OCI-LY1 (cell line): Measurements from ENCODE around the gene PDPR.
"Not testable (repeated sequence)": the region's sequence is repeated elsewhere in the genome, so short reads cannot be mapped to it uniquely, and the experiment has no call there.

ENCODE experiments used
- H2AFZ ChIP-seq: fragments of 200-600 bp; sonication (generic), shearing (Covaris generic); 2 replicates; pipeline ENCODE4 v1.6.0; 2014; ENCODE audit warnings: antibody characterized with exemption, mild to moderate bottlenecking, low read length
- H3F3A ChIP-seq: fragments of 200-600 bp; sonication (generic), shearing (Covaris generic); 2 replicates; pipeline ENCODE4 v1.6.0; 2014; ENCODE audit warnings: mild to moderate bottlenecking, antibody characterized with exemption, low read length, moderate library complexity; ENCODE audit not compliant: insufficient read depth
- H3K27ac ChIP-seq: fragments of 200-600 bp; sonication (generic); 2 replicates; pipeline ENCODE4 v1.5.1; 2014; ENCODE audit warnings: low read length, mixed run types, mild to moderate bottlenecking, low read depth; ENCODE audit not compliant: poor library complexity, severe bottlenecking
- H3K27me3 ChIP-seq: fragments of 200-600 bp; sonication (generic); 2 replicates; pipeline ENCODE4 v1.6.0; 2014; ENCODE audit warnings: antibody characterized with exemption, mild to moderate bottlenecking, low read length, moderate library complexity; ENCODE audit not compliant: insufficient read depth
- H3K36me3 ChIP-seq: fragments of 200-600 bp; sonication (generic); 2 replicates; pipeline ENCODE4 v1.6.1; 2014; ENCODE audit warnings: mild to moderate bottlenecking, antibody characterized with exemption, low read length, moderate library complexity, mixed read lengths; ENCODE audit not compliant: insufficient read depth
- H3K4me1 ChIP-seq: fragments of 200-600 bp; sonication (generic); 2 replicates; pipeline ENCODE4 v1.5.1; 2014; ENCODE audit warnings: mild to moderate bottlenecking, low read length, moderate library complexity; ENCODE audit not compliant: insufficient read depth, severe bottlenecking
- H3K4me2 ChIP-seq: fragments of 200-600 bp; sonication (generic), shearing (Covaris generic); 2 replicates; pipeline ENCODE4 v1.6.1; 2014; ENCODE audit warnings: low read length
- H3K4me3 ChIP-seq: fragments of 200-600 bp; sonication (generic); 2 replicates; pipeline ENCODE4 v1.5.1; 2014; ENCODE audit warnings: low read length, low read depth, mild to moderate bottlenecking, mixed read lengths; ENCODE audit not compliant: poor library complexity, severe bottlenecking
- H3K79me2 ChIP-seq: fragments of 200-600 bp; shearing (Covaris generic); 2 replicates; pipeline ENCODE4 v1.6.1; 2016; ENCODE audit warnings: mixed run types, low read length, mixed read lengths; ENCODE audit not compliant: insufficient read depth
- H3K9ac ChIP-seq: fragments of 200-600 bp; sonication (generic), shearing (Covaris generic); 2 replicates; pipeline ENCODE4 v1.6.1; 2014; ENCODE audit warnings: mild to moderate bottlenecking, low read length, mixed read lengths
- H3K9me2 ChIP-seq: fragments of 200-600 bp; sonication (generic), shearing (Covaris generic); 2 replicates; pipeline ENCODE4 v1.6.1; 2014; ENCODE audit warnings: low read depth, mild to moderate bottlenecking, low read length, mixed read lengths
- H3K9me3 ChIP-seq: fragments of 200-600 bp; shearing (Covaris generic); 2 replicates; pipeline ENCODE4 v1.6.1; 2014; ENCODE audit warnings: low read length, mixed read lengths
- H4K20me1 ChIP-seq: fragments of 200-600 bp; sonication (generic), shearing (Covaris generic); 2 replicates; pipeline ENCODE4 v1.6.0; 2016; ENCODE audit warnings: mild to moderate bottlenecking, low read length; ENCODE audit not compliant: insufficient read depth
- EZH2 ChIP-seq: fragments of 200-600 bp; sonication (generic), shearing (Covaris generic); IDR thresholded peaks from 2 replicates; pipeline ENCODE4 v1.8.0; 2017; ENCODE audit warnings: borderline replicate concordance, mixed run types, mild to moderate bottlenecking, antibody characterized with exemption, low read length, moderate library complexity, mixed read lengths
- TF ChIP-seq, protein P1 (sequence below): fragments of 200-600 bp; sonication (generic), shearing (Covaris generic); IDR thresholded peaks from 2 replicates; pipeline ENCODE4 v1.5.1; 2017; ENCODE audit warnings: mild to moderate bottlenecking, antibody characterized with exemption, low read length, moderate library complexity, mixed read lengths

PDPR gene

DNA sequence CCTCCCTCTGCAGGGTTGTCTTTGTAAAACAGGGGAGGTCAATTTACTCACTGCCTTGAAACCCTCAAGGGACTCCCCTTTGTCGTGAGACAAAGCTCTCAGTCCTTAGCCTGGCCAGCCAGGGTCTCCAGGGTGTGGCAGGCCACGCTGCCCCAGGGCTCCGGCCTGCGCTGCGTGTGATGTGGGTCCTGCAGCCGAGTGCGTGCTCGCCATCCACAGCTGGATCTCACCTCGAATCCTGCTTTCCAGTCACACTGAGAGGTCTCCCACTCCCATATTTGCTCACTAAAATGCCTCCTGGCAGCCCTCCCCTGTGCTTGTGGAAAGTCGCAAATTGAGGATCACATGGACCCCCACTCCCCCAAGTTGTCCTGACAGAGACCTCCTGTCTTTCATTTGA is 49.5 kb downstream of the PDPR start:
- Histone ChIP-seq H3K9me2 (no peaks in the 10 kb centered on the region), H3K79me2 (no peaks in the 10 kb centered on the region), H4K20me1 (no peaks in the 10 kb centered on the region), H3F3A (no peaks in the 10 kb centered on the region), H3K4me3 (no peak overlapping the region), H3K9ac (no peak overlapping the region), H3K36me3 (peaks cover 40% of the 10 kb centered on the region), H3K27ac (no peak overlapping the region), H3K27me3 (no peaks in the 10 kb centered on the region), H2AFZ (no peak overlapping the region), H3K4me2 (no peak overlapping the region), H3K9me3 (no peaks in the 10 kb centered on the region), H3K4me1 (peaks cover 13% of the 10 kb centered on the region)
- TF ChIP-seq, protein P1, sequence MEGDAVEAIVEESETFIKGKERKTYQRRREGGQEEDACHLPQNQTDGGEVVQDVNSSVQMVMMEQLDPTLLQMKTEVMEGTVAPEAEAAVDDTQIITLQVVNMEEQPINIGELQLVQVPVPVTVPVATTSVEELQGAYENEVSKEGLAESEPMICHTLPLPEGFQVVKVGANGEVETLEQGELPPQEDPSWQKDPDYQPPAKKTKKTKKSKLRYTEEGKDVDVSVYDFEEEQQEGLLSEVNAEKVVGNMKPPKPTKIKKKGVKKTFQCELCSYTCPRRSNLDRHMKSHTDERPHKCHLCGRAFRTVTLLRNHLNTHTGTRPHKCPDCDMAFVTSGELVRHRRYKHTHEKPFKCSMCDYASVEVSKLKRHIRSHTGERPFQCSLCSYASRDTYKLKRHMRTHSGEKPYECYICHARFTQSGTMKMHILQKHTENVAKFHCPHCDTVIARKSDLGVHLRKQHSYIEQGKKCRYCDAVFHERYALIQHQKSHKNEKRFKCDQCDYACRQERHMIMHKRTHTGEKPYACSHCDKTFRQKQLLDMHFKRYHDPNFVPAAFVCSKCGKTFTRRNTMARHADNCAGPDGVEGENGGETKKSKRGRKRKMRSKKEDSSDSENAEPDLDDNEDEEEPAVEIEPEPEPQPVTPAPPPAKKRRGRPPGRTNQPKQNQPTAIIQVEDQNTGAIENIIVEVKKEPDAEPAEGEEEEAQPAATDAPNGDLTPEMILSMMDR: no peak
- TF ChIP-seq EZH2: no peak

DNA sequence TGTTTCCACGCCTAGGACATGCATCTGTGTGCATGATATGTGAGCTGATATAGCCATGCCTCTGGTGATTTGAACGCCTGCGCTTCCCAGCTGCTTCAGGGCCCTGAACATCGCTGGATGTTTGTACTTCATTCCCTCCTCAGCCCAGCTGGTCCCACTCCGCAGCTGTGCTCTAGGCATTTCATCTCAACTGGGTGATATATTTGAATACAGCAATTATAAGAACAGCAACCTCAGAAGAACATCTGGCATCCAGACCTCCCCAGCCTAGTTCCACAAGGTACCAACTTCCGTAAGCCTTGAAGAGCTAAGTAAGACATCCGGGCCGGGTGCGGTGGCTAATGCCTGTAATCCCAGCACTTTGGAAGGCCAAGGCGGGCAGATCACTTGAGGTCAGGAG is 52.6 kb downstream of the PDPR start:
- not testable (repeated sequence) for H3K4me3 ChIP-seq, H3K9me3 ChIP-seq, H3F3A ChIP-seq, H3K9me2 ChIP-seq, H2AFZ ChIP-seq, H3K4me2 ChIP-seq, H3K9ac ChIP-seq, H3K79me2 ChIP-seq, H4K20me1 ChIP-seq, H3K27me3 ChIP-seq
- H3K36me3 ChIP-seq: peaks cover 10% of the 10 kb centered on the region; the same call in 1 of the 2 replicates
- peak overlapping the region; percentile 88 for H3K27ac ChIP-seq
- peaks cover 13% of the 10 kb centered on the region for H3K4me1 ChIP-seq

DNA sequence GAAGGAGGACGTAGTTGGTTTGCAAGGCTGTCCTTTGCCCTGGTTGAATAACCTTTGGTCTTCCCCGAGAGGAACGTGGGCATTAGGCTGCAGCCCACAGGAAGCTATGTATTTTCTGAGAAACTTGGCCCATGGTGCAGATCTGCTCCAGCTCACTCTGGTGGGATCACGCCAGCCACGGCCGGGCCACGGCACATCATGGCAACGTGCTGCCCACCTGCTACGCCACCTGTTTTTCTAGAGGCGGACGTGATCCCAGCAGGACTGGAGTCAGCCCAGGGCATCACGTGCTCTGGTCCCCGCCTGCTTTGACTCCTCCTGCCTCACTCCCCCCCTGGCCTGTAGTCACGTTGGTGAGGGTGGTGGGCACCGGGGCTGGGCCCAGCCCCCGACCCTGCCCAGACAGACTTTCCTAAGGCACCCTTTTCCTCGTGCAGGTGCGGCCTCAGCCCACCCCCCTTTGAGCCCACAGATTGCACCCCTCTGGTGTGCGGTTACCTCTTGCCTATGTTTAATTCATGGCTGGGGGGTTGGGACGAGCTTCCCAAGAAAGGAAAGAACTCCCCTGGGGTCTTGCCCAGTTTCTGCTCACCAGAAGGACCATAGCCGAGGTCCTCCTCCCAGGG is 59.2 kb downstream of the PDPR start, which contains the start of gene CLEC18C:
Gene CLEC18C (plus strand): TSS at position 576 of the 626 bp plus-strand sequence. CDS start 492 bp downstream, outside the sequence.
- H3K27me3 ChIP-seq, H3K9ac ChIP-seq, H3K9me2 ChIP-seq, H3K27ac ChIP-seq, H2AFZ ChIP-seq, H3K4me1 ChIP-seq, H3K79me2 ChIP-seq, H3K4me2 ChIP-seq, H3K4me3 ChIP-seq, H3K36me3 ChIP-seq, H3K9me3 ChIP-seq, H4K20me1 ChIP-seq, H3F3A ChIP-seq: not testable (repeated sequence)

DNA sequence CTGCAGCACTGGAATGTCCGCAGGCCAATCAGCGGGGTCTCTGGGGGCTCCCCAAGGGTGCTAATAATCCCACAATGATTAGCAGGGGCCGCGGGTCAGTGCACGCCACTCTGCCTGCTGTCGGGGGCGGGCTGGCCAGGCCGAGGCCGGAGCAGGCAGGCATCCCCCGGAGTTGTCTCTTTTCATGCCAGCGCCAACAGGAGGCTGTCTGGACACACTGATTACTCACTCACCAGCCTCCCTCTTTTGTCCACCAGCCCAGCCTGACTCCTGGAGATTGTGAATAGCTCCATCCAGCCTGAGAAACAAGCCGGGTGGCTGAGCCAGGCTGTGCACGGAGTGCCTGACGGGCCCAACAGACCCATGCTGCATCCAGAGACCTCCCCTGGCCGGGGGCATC is 59.8 kb downstream of the PDPR start:
- H2AFZ ChIP-seq: not testable (repeated sequence)

DNA sequence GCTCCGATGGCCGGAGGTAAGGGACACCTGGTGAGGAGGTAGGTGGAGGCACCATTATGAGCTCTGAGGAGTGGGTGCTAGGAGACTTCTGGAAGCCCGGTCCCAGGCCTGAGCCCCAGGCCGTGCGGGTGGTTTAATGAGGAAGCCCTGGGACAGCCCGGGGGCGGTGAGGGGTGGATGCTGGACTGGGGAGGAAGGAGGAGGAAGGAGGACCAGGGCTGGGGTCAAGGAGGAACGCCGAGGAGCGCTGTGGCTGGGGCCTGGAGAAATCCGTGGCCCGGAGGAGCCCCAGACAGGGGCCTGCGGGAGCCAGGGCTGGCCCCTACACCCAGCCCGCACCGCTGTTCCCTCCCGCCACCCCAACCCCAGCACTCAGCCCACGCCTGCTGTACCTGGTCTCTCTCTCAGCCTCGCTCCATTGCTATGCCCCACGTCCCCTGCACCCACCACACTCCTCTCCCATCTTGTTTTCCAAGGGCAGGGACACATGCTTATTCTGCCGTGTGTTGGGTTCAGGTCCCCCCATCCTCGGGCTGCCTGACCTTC is 60.3 kb downstream of the PDPR start:
- H3K4me1 ChIP-seq, H3F3A ChIP-seq, H3K79me2 ChIP-seq, H3K27me3 ChIP-seq, H3K9me2 ChIP-seq, H2AFZ ChIP-seq, H3K36me3 ChIP-seq, H4K20me1 ChIP-seq, H3K4me2 ChIP-seq, H3K27ac ChIP-seq, H3K9ac ChIP-seq, H3K9me3 ChIP-seq, H3K4me3 ChIP-seq: not testable (repeated sequence)

More for the DNA sequence above, 59.8 kb downstream of the PDPR start:
- not testable (repeated sequence) for H3K79me2 ChIP-seq, H3K27me3 ChIP-seq, H3K4me3 ChIP-seq, H3K4me2 ChIP-seq, H3K36me3 ChIP-seq, H3K9ac ChIP-seq, H4K20me1 ChIP-seq, H3K9me3 ChIP-seq, H3K4me1 ChIP-seq, H3K9me2 ChIP-seq, H3K27ac ChIP-seq, H3F3A ChIP-seq

DNA sequence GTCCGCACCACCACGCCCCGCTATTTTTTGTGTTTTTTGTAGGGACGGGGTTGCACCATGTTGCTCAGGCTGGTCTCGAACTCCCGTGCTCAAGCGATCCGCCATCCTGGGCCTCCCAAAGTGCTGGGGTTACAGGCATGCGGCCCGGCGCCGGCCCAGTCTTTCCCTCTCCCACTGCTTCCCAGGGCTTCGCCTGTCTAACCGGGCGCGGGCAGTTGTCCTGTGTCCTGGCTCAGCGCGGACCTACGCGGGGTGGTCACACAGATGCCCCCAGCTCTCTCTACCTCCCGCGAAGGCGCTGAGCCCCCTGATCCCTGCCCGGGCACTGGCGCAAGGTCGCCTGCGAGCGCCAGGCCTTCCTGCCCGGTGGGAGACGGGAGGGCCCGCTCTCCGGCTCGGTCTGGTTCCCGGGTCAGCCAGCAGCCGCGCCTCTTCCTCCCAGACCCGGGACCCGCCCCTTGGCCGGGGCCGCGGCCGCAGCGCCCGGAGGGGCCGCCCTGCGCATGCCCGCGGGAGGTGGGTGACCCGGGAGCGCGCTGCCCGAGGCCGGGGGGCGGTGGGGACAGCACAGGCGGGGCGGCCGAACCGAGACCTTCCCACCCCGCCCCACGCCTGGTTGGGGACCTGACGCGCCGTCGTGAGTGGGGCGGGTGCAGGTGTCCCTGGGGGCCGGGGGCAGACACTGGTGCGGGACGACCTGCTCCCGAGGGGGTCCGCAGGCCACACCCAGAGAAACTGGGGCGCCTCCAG is 73.9 kb downstream of the PDPR start:
- not testable (repeated sequence) for H2AFZ ChIP-seq, H3K79me2 ChIP-seq, H3K4me1 ChIP-seq, H3K4me2 ChIP-seq, H3K9ac ChIP-seq, H3K9me3 ChIP-seq, H3K27ac ChIP-seq, H3K9me2 ChIP-seq, H4K20me1 ChIP-seq, H3F3A ChIP-seq, H3K36me3 ChIP-seq, H3K27me3 ChIP-seq, H3K4me3 ChIP-seq
